ENCODE measurements around the gene SLC44A1.
"Not testable (repeated sequence)": the region's sequence is repeated elsewhere in the genome, so short reads cannot be mapped to it uniquely, and the experiment has no call there.

The SLC44A1 gene

GRCh38 chr9:105242062-105242461 lies 2.4 kb upstream of the SLC44A1 start:
- DNase-seq (ENCODE audit: low read depth in 2 of 2, low spot score in 1 of 2), result no peak

DNA sequence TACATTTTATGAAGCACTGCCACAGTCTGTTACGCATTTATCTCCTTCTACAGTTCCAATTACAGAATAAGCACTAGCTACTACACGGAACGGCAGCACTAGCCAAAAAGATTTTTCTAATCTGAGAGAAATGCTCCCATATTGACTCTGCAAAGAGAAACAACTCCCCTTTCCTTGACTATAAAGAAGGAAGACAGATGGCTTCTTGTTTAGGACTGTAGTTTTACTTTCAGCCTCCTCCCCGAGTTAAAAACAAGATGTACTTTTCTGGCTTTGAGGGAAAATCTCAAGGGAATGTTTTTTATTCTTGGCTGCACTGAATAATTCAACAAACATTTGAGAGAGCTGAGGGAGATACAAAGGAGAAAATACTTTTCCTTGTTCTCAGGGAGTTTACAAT lies 1.9 kb upstream of the SLC44A1 start:
- DNase-seq (ENCODE audit: low read depth in 2 of 2, low spot score in 1 of 2), result no peak

DNA sequence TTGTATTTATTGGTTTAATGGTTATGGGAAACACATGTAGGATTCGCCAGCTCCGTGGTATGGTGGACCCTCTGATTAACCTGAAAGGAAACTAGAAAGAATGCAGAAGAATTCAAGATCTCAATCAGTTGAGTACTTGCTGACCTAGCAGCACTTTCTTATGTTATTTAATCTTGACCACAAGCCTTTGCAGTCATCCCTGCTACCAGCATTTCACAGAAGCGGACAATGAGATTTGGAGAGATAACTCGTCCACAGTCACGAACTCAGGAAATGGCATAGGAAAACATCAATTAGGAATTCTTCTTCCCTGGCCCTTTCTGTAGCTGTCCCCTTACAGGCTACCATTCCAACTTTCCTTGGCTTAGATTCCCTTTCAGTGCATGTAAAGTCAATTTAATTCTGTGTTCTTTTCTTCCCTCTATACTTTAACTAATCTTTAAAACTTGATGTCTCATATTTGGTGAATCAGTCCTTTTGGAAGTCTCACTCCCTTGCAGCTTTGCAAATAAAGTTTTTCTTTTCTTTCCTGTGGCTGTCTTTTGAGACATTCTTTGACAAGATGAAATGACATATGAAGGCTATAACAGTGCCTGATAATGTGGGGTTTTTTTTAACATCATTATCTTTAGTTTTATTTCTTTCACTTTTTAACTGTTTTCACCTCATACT lies 1.3 kb upstream of the SLC44A1 start:
- DNase-seq (ENCODE audit: low read depth in 2 of 2, low spot score in 1 of 2), result no peak

DNA sequence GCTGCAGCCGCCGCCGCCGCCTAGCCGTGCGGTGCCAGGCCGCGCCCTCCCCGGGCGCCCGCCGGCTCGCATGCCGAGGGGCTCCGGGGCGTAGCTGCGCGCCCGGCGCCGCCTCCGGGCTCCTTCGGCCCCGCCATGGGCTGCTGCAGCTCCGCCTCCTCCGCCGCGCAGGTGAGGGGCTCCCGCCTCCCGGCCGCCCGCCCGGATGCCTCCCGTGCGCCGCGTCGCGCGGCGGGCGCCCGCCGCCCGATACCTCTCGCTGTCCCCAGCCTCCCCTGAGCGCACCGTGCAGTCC lies 230 bp downstream of the SLC44A1 start:
- DNase-seq (ENCODE audit: low read depth in 2 of 2, low spot score in 1 of 2), result no peak

DNA sequence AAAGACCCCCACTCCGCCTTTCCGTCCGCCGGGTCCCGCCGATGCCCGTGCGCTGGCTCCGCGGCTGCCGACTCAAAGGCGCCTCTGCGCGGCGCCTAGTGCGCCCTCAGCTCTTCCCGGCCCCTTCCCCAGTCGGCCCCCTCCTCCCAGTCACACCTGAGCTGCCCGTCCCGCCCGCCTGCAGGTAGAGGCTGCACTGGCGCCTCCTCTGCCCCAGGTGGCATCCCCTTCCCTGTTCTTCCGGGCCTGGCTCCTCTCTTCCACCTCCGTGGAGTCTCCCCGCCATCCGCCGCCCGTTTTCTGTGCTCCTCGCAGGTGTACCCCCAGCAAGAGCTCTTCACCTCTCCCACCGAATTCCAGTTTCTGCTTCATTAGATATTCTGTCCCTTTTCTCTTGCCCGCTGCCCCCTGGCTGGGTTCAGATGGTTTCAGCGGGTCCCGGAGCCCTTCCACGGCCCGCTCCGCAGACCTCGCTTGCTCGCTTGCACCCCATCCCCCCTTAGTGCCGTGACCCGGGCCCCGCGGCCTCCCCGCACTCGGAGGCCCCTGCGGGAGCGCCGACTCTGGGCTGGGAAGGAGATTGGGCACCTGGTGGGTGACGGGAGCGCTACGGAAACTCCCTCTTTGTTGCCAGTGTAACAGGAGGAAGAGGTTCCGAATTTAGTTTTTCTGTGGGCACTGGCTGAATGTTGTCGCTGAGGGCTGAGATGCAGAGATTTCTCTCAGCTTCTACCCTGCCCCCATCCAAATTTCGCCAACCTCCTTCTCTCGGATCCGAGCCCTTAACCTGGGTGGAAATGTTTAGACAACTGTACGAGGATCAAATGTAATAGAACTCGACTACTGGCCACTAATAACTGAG lies 809 bp downstream of the SLC44A1 start:
- DNase-seq (ENCODE audit: low read depth in 2 of 2, low spot score in 1 of 2), result peak; percentile 5 to 18

DNA sequence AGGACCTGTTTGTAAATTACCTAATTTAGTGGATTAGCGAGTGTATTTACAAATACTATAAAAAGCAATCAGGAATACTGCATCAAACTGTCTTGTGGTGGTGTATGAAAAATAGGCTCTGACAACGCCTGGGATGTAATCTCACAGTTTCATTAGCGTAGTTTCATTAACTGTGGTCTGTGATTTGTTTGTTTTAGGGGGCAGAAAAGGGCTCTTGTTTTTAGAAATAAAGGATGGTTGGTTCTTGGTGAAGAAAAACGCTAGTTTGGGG lies 1.4 kb downstream of the SLC44A1 start:
- DNase-seq (ENCODE audit: low read depth in 2 of 2, low spot score in 1 of 2), result no peak

DNA sequence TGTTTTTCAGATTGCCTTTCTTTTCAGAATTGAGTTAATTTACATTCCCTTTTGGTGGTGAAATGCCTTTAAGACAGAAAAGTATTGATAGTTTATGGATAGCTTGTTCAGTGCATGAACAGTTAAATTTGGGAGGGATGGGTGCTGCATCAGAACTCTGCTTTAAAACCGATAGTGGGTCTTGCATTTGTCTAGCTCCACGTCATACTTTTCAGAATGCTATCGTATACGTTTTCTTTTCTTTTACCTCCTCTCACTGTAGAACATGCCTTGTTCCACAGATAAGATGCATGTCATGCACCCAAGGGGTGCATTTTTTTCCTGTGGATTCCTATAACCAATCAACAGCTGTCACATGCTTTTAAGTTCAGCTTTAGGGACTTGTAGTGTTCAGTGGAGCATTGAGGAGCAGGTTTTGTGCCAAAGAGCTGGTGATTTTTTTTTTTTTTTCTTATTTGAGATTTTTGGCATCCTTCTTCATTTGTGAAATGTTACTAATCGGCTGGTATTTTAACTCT lies 2.3 kb downstream of the SLC44A1 start:
- DNase-seq (ENCODE audit: low read depth in 2 of 2, low spot score in 1 of 2), result no peak

- no peak for DNase-seq (ENCODE audit: low read depth in 2 of 2, low spot score in 1 of 2)
These were observed 4.2 kb downstream of the SLC44A1 start for GRCh38 chr9:105248691-105249090.

GRCh38 chr9:105251133-105251532 lies 6.7 kb downstream of the SLC44A1 start:
- DNase-seq (ENCODE audit: low read depth in 2 of 2, low spot score in 1 of 2), result no peak

GRCh38 chr9:105251733-105252404 lies 7.4 kb downstream of the SLC44A1 start:
- DNase-seq (ENCODE audit: low read depth in 2 of 2, low spot score in 1 of 2), result no peak

DNA sequence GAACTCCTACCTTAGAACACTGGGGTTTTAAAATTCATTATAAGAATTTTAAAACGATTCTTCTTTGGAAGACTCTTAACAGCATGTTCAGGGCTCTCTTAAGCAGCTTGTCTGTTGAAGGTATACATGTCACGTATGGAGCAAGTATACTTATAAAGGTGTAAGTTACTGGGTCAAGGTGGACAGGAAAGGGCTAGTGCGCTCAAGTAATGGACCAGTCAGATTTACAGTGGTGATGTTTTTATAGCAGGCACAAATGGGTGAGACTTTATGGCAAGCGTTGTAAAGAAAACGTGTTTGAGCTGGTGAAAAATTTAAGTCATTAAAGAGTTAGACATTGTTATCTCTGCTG lies 7.9 kb downstream of the SLC44A1 start:
- DNase-seq (ENCODE audit: low read depth in 2 of 2, low spot score in 1 of 2), result no peak

DNA sequence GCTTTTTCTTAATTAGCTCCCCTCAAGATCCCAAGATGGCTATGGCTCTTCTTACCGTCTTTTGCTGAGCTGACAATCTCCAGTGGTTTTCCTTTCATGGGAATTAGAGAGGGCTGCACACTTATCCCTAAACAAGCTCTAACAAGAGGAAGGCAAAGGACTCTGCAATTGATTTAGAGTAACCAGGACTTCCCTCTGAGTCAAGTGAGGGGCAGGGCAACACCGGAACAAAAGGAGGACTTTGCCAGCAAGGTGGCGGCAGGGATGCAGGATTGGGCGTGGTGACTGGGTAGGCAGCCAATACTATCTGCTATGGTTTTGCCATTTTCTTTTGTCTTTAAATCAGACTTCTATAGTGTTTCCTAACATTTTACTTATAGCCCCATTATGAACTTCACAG lies 9.8 kb downstream of the SLC44A1 start:
- DNase-seq (ENCODE audit: low read depth in 2 of 2, low spot score in 1 of 2), result no peak

DNA sequence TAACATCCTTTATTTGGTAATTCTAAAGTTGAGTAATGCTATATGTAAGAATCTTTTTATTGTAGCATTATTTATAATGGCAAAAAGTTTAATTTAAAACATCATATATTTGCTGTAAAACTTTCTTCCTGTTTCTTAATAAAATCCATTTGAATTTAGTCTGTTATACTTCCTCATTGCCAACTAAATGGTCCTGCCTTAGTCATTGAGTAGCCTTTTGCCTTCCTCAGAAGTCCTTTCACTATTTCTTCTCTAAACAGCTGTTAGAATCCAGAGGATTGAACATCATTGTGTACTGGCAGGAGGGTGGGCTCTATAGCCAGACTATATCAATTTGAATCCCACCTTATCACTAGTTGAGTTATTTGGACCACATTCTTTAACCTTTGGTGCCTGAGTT lies 11.0 kb downstream of the SLC44A1 start:
- no peak for DNase-seq (ENCODE audit: low read depth in 2 of 2, low spot score in 1 of 2)

DNA sequence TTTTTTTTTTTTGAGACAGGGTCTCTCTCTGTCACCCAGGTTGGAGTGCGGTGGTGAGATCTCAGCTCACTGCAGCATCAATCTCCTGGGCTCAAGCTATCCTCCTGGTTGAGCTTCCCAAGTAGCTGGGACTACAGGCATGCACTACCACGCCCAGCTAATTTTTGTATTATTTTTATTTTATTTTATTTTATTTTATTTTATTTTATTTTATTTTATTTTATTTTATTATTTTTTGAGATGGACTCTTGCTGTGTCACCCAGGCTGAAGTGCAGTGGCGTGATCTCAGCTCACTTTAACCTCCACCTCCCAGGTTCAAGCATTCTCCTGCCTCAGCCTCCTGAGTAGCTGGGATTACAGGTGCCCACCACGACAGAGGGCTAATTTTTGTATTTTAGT lies 12.1 kb downstream of the SLC44A1 start:
- DNase-seq (ENCODE audit: low read depth in 2 of 2, low spot score in 1 of 2), result not testable (repeated sequence)

GRCh38 chr9:105257809-105258208 lies 13.4 kb downstream of the SLC44A1 start:
- no peak for DNase-seq (ENCODE audit: low read depth in 2 of 2, low spot score in 1 of 2)

DNA sequence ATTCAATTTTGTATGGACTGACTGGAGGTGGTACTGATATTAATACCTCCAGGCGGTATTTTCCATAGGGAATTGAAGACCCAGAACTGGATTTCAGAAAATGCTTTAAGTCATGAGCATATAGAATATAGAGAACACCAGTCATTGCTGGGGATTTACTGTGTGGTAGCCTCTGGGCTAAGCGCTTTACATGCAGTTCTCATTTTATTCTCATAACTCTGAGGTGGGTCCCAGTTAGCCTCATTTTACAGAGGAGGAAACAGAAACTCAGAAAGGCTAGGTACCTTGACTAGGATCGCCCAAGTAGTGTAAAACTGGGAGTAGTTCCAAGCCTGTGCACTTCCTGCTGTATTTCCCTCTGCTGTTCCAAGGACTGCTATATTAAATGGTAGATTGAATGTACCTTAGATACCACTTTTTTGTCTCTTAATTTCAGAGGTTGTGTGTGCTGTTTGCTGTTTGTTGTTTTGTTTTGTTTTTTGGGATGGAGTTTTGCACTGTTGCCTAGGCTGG lies 13.8 kb downstream of the SLC44A1 start:
- DNase-seq (ENCODE audit: low read depth in 2 of 2, low spot score in 1 of 2), result no peak

DNA sequence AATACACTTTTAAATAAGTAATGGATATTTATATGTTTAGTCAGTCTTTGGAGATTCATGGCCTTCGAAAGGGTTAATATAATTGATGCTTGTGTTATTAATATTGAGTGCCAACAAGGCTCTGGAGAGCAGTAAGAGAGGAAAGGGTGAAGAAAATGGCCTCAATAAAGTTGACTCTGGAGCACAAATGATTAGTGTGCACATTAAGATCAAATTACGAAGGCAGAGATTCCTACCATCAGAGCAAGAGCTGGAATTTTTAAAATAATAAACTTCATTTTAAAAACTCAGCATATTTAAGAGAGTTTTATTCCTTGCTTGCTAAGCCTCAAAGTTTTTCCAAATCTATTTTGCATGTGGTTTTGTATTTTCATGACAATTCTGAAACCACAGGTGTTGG lies 14.8 kb downstream of the SLC44A1 start:
- DNase-seq (ENCODE audit: low read depth in 2 of 2, low spot score in 1 of 2), result no peak

- no peak for DNase-seq (ENCODE audit: low read depth in 2 of 2, low spot score in 1 of 2)
These were observed 15.5 kb downstream of the SLC44A1 start for GRCh38 chr9:105259731-105260612.

DNA sequence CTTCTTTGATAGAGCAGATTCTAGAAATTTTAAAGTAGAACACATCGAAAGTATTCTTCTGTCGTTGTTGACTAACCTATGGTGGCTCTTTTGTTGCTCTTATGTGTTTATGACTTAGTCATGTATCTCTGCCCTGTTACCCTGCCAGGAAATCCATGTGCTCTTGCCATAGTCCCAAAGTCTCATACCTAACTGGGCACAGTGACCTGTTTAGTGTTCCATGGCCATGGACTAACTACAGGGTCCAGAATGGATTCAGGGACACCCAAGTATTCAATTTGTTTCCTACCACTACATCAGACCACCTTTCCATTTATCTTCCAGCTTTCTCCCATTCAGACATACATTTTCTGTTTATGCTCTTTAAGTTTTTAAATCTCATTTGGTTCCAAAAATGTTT lies 18.0 kb downstream of the SLC44A1 start:
- DNase-seq (ENCODE audit: low read depth in 2 of 2, low spot score in 1 of 2), result no peak

GRCh38 chr9:105264380-105264779 lies 19.9 kb downstream of the SLC44A1 start:
- no peak for DNase-seq (ENCODE audit: low read depth in 2 of 2, low spot score in 1 of 2)

DNA sequence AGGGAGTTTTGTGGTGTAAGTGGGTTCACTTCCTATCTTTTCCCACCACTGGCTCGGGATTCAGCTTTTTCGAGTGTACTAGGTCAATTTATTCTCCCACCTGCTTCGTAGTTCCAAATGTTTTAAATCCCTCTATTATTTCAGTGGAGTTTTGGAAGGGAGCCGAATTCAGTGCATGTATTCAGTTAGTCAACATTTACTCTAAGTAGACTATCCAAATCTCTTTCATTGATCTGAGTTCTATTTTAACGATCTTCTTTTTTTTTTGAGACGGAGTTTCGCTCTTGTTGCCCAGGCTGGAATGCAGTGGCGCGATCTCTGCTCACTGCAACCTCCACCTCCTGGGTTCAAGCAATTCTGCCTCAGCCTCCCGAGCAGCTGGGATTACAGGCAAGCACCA lies 23.8 kb downstream of the SLC44A1 start:
- not testable (repeated sequence) for DNase-seq (ENCODE audit: low read depth in 2 of 2, low spot score in 1 of 2)
